Left forelimb (tissue), 1 donor: ENCODE data around the gene XKR7.

Experiments used
- DNase-seq: peaks from one replicate; pipeline ENCODE4 v3.0.0-alpha.2; 2018; ENCODE audit warnings: low spot score

The XKR7 gene

GRCh38 chr20:32045999-32046398 lies 78.0 kb downstream of the XKR7 start:
- DNase-seq, result no peak

DNA sequence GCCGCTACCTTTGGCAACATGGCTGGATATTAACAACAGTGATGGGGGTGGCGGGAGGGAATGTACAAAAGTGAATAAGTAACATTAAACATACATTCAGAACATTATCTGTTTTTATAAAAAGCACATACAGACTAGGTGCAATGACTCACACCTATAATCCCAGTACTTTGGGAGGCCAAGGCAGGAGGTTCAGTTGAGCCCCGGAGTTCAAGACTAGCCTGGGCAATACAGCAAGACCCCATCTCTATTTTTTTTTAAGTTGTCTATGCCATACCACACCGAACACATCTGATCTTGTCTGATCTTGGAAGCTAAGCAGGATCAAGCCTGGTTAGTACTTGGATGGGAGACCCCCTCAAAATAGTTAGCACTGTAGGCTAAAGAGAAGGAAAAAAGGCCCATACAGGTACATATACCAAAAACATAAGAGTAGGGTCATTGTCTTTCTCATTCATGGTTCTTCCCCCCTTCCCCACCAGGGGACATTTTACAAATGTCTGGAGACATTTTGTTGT lies 82.4 kb downstream of the XKR7 start:
- DNase-seq, result no peak

DNA sequence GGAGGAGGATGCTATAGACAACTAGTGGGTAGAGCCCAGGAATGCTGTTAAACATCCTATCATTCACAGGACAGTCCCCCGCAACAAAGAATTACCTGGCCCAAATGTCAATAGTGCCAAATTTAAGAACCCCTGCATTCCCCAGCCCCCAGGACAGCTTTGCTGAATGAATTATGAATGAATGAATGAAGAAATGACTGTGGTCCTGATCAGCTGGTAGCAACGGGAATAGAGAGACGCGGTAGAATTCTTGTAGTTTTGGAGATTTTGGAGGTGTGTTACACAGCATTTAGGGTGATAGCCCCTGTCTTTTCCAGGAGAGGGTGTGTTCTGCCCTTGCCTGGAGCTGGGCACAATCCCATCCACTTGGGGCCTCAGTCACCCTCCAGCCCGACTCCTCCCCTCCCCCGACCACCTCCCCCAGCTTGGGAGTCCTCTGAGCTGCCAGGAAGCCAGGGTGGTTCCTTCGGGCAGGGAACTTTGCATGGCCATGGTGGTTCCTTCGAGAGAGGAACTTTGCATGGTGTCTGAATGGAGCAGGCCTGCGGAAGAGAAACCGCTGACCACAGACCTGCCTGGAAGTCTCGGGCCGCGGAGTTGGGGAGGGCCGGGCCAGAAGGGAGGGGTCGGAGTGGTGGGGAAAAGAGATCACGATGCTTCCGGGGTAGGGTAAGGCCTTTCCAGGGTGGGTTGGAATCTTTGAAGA lies 83.1 kb downstream of the XKR7 start:
- DNase-seq, result no peak

DNA sequence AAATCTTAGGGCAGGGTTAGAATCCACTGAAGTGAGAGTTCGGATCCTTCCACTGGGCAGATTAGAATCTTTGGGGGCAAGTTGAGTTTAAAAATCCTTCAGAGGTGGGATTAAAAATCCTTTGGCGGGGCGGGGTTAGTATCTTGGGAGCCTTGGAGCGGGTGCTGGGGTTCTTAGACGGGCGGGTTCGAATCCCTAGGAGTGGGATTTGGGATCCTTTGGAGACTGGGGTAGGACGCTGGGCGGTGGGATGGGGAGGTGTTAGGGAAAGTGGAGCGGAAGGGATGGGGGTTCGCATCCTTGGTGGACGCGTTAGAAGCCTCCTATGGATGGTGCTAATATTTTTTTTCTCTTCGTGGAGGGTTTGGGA lies 83.8 kb downstream of the XKR7 start:
- DNase-seq, result no peak

- DNase-seq, result no peak
Observed at GRCh38 chr20:32052090-32052777, 84.3 kb downstream of the XKR7 start, which contains the start of gene HCK. TSS of gene HCK (plus strand) at chr20:32052242.

- DNase-seq, result no peak
Observed at GRCh38 chr20:32052778-32053362, 84.9 kb downstream of the XKR7 start.
